SIG-M5 (cell line): ENCODE results near the gene TTC33.

Experiments used
- DNase-seq: peaks from one replicate; lab custom pipeline; 2025; lab: John Stamatoyannopoulos, UW

Gene TTC33

GRCh38 chr5:40614923-40615585, 140.7 kb downstream of the TTC33 start:
- DNase-seq: no peak

- DNase-seq: no peak
These were observed 141.3 kb downstream of the TTC33 start for GRCh38 chr5:40614466-40614865.

GRCh38 chr5:40607202-40607601, 148.6 kb downstream of the TTC33 start:
- DNase-seq: no peak

GRCh38 chr5:40606077-40606765, 149.5 kb downstream of the TTC33 start:
- DNase-seq: no peak

GRCh38 chr5:40605295-40605958, 150.3 kb downstream of the TTC33 start:
- DNase-seq: no peak

GRCh38 chr5:40603378-40603777, 152.4 kb downstream of the TTC33 start:
- DNase-seq: no peak

GRCh38 chr5:40601198-40601868, 154.4 kb downstream of the TTC33 start:
- DNase-seq: no peak

GRCh38 chr5:40600383-40600782, 155.4 kb downstream of the TTC33 start:
- DNase-seq: no peak

- no peak for DNase-seq
These were observed 156.1 kb downstream of the TTC33 start for GRCh38 chr5:40599676-40600075.

GRCh38 chr5:40594811-40595210, 160.9 kb downstream of the TTC33 start:
- DNase-seq: no peak

GRCh38 chr5:40591727-40592396, 163.9 kb downstream of the TTC33 start:
- DNase-seq: peak; percentile 47

- DNase-seq: no peak
These were observed 168.4 kb downstream of the TTC33 start for GRCh38 chr5:40587376-40587775.

- DNase-seq: no peak
These were observed 170.1 kb downstream of the TTC33 start for GRCh38 chr5:40585537-40586267.

GRCh38 chr5:40584054-40584453, 171.7 kb downstream of the TTC33 start:
- no peak for DNase-seq

- DNase-seq: no peak
These were observed 177.0 kb downstream of the TTC33 start for GRCh38 chr5:40578501-40579451.

- no peak for DNase-seq
These were observed 178.0 kb downstream of the TTC33 start for GRCh38 chr5:40577718-40578117.

GRCh38 chr5:40575921-40576320, 179.8 kb downstream of the TTC33 start:
- DNase-seq: no peak

- DNase-seq: no peak
These were observed 180.3 kb downstream of the TTC33 start for GRCh38 chr5:40575411-40575810.

- no peak for DNase-seq
These were observed 182.8 kb downstream of the TTC33 start for GRCh38 chr5:40572937-40573336.

GRCh38 chr5:40572391-40572790, 183.4 kb downstream of the TTC33 start:
- no peak for DNase-seq
